Epithelial cell of proximal tubule (primary cell): ENCODE data around the gene RPUSD3. TPM values are rescaled to one million over a fixed set of nuclear protein-coding genes. Genes with fewer than 3 reads are reported as not detected.

ENCODE experiments used
- DNase-seq: peaks from one replicate; pipeline ENCODE4 v3.0.0-alpha.2; 2011; ENCODE audit warnings: low read depth
- H3K4me3 ChIP-seq: 2 replicates; pipeline ENCODE4 v1.5.1; 2011; ENCODE audit warnings: low read depth, mild to moderate bottlenecking, low read length
- CTCF ChIP-seq: conservative IDR thresholded peaks from 2 replicates; pipeline ENCODE4 v1.5.1; 2012; ENCODE audit warnings: low read depth, mild to moderate bottlenecking, low read length
- total RNA-seq: library from RNA; depleted of rRNA; stranded (reverse); fragments of >200 nt; gene quantifications from 2 replicates; pipeline ENCODE4 v1.2.3, GENCODE V29; 2015

Gene RPUSD3
- total RNA-seq, 1 donor from 2014 or later: 45.1 TPM

GRCh38 chr3:9886328-9886727 is 42.5 kb upstream of the RPUSD3 start:
- no peak for TF ChIP-seq CTCF
- no peak for DNase-seq
- H3K4me3 ChIP-seq: no peak overlapping the region

GRCh38 chr3:9884555-9885165 is 40.9 kb upstream of the RPUSD3 start:
- no peak for TF ChIP-seq CTCF
- no peak overlapping the region for H3K4me3 ChIP-seq
- DNase-seq: no peak

- DNase-seq: no peak
- H3K4me3 ChIP-seq: no peak overlapping the region
- no peak for TF ChIP-seq CTCF
Measured at GRCh38 chr3:9883706-9884554, 40.1 kb upstream of the RPUSD3 start.

GRCh38 chr3:9881441-9881840 is 37.6 kb upstream of the RPUSD3 start:
- no peak for DNase-seq
- no peak overlapping the region for H3K4me3 ChIP-seq
- no peak for TF ChIP-seq CTCF

GRCh38 chr3:9879830-9880549 is 36.2 kb upstream of the RPUSD3 start, which contains the start of gene CIDEC:
TSS of gene CIDEC (minus strand) at chr3:9880253. CDS start at chr3:9878486, 1,767 bp downstream.
- no peak within 1 kb of the TSS for H3K4me3 ChIP-seq
- no peak for DNase-seq
- no peak for TF ChIP-seq CTCF

GRCh38 chr3:9878700-9879099 is 34.9 kb upstream of the RPUSD3 start:
- no peak for DNase-seq

More at GRCh38 chr3:9878700-9879099, 34.9 kb upstream of the RPUSD3 start:
- no peak overlapping the region for H3K4me3 ChIP-seq
- no peak for TF ChIP-seq CTCF
